T follicular helper cell (primary cell): ENCODE measurements around the gene PRMT2.
A peak's percentile ranks its signal among the peaks of the same experiment; 100 is the strongest.

ENCODE experiments used
- DNase-seq: peaks from one replicate; pipeline ENCODE4 v3.0.0-alpha.2; 2020; ENCODE audit warnings: low read depth
- total RNA-seq, 2 experiments: gene quantifications; one replicate each; lab custom pipeline; 2026; lab: John Stamatoyannopoulos, UW

The PRMT2 gene
- 36.4 to 221 reads per million in 2 experiments for total RNA-seq

- peak; percentile 96 for DNase-seq
Observed at GRCh38 chr21:46635324-46636180, at the start of gene PRMT2. PRMT2 (plus strand) TSS chr21:46635674; CDS start chr21:46636952, 1,278 bp downstream.

GRCh38 chr21:46594276-46594675, 41.2 kb upstream of the PRMT2 start:
- no peak for DNase-seq

- DNase-seq: no peak
Observed at GRCh38 chr21:46596201-46596600, 39.3 kb upstream of the PRMT2 start.

GRCh38 chr21:46597031-46597430, 38.4 kb upstream of the PRMT2 start:
- no peak for DNase-seq

GRCh38 chr21:46597896-46598343, 37.6 kb upstream of the PRMT2 start:
- DNase-seq: no peak

DNA sequence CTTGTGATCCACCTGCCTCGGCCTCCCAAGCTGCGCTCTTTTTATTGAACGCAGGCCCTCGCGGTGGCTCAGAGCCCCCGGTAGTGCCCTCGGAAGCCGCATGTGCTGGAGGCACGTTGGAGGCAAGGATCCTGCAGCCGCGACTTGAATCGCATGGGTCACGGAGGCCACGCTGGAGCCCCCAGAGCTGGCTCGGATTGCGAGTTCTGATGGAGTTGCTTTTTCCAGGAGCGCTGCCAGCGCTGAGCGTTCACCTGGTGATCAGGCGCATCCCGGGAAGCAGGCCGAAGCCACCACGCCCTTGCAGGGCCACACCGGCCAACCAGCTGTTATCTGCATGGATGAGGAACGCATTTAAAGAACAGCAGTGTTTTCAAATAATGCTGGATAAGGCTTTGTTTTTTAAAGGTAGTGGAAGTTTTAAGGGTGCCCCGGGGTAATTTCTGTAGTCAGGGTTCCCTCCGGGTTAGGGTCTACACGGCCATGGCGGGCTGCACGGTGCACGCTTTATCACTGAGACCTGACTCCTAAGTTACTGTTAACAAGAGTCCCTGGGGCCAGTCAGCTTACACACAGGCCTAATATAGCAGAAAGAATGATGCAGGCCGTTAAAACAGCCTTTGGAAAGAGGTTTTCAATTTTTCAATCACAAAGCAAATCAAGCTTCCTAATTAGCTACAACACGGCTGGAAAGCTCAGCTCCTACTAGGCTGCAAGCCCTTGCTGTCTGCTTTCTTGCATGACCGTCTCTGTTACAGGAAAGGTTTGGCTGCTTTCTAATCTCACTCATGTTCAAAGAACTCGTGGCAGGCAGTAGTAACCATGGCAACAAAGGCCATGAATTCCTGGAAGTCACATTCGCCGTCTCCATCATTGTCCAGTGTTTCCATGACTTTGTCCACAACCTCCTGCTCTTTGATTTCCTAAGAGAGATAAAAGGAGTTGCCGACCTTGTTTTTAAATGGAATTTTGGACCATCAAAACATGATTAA, 36.6 kb upstream of the PRMT2 start:
- no peak for DNase-seq

DNA sequence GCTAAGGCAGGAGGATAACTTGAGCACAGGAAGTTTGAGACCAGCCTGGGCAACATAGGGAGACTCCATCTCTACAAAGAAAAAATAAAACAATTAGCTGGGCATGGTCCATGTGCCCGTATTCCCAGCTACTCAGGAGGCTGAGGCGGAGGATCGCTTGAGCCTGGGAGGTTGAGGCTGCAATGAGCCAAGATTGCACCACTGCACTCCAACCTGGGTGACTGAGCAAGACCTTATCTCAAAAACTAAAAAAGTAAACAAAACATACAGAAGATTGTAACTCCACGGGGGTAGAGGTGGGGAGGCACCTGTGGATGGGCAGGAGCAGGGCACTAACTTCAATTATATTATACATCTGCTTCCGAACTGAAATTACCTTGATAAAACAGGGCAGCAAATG, 35.2 kb upstream of the PRMT2 start:
- DNase-seq: no peak

DNA sequence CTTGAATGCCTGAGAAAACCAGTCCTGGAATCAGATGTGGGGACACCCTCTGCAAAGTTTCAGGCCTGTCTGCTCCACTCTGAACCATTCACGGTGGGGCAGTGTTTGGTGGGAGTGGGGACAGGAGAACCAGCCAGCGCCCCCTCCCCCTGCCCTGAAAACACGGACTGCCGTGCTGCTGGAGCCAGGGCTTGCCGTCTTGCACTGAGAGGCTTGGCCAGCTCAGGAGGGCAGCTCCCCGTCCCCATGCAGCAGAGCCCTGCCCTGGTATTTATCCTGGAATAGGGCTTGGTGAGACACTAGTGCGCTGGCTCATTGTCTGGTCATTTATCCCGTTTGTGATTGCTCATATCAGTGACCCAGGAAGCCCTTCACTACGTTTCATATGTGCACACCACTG, 34.5 kb upstream of the PRMT2 start:
- no peak for DNase-seq

DNA sequence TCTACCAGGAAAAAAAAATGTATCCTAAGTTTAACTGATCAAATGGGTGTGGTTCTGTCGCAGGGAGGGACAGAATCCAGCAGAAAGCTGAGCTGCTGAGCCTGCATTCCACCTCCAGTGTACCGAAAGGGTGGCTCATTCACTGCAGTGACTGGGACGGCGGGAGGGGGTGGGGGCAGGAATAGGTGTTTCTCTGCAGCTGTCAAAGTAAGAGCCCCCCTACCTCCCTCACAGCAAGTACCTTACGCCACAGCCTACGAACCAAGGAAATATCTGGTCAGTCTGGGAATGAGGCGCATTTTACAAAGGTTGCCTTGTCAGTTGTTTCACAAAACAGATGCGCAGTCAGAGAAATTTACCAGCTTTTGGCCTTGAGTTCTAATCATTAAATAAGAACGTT, 32.2 kb upstream of the PRMT2 start:
- no peak for DNase-seq

DNA sequence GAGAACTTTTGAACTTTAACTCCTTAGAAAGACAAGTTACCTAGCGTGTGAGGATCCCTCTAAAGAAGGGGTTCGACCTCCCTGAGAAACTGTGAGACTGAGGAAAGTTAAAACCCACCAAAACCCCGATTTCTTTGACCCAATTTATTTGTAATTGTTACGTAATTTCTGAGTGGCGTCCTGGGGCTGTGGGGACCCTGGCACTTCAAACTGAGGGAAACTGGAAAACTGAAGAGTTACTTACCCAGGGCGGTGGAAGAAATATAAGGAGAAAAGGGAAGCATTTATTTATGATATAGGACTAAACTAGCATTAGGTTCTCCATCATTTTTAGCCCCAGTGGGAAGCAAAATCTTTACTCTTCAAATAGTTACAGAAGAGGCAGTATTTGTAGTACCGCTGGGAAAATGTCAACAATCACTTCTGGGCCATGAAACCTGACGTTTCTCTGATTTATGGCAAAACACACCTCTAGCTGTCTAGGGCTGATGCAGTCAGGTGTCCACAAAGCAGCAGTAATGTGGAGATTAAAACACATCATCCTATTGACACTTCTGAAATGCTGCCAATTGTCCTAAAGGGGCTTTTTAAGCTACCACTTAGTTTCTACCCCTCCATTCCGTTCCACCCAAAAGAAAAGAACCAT, 31.0 kb upstream of the PRMT2 start:
- DNase-seq: no peak

GRCh38 chr21:46604975-46605766, 30.3 kb upstream of the PRMT2 start, which contains the start of gene S100B:
S100B (minus strand) TSS chr21:46605082; CDS start chr21:46602415, 2,667 bp downstream.
- no peak for DNase-seq

DNA sequence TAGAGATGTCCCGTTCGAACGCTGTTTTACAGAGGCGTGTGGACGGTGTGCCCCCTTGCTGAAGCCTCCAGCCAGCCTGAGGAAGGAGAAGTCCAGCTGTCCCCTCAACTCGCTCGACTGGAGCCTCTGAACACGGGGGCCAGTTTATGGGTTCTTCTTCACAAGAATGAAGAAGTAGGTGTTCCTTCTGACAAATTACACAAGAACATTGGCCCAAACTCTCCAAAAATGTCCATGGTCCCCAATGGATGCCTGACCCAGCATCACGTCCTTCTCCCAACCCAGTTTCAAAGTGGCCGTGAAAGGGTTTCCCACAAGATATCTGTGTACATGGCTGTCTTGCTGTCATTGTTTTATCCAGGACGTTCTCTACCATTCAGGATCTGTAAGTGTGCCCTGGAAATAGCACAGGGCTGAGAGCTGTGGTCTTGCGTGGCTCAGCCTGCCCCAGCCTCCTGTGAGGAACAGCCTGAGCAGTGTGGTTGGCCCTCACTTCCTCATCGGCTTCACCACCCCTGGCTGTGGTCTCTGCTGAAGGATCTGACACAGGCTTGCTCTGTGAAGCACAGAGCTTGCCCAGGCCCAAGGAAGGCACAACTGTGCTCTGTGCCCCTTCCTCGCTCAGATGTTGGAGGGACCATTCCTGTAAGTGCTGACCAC, 29.6 kb upstream of the PRMT2 start:
- DNase-seq: no peak

DNA sequence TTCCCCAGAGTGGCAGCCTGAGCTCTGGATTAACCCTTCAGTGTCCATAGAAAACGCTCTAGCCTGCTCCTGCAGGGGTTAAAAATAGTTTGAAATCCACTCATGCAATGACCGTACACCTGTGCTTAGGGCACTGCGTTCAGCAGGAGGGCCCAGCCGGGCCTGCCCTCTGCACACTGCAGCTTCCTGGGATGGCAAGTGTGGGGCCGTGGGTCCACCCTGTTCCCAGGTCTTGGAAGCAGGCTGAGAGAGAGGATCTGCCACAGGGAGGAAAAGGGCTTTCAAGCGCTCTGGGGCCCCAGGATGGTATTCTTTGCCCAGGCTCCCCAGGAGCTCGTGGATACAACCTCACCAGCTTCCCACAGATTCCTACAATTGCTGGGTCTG, 29.1 kb upstream of the PRMT2 start:
- DNase-seq: no peak

DNA sequence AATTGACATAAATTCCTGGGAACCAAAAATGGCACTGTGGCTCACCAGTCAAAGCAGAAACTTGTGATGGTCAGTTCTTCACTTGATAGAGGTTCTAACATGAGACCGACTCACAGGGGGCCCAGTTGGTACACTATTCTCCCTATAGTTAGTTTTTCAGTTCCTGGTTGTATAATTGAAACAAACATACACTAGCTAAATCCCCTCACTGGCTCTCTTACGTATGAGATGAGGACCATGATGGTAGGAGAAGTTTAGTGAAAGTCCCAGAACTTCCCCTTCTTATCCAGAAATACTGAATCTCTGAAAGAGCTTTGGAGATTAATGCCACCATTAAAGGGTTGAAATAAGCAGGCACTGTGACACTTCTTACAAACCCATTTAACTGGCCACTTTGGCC, 27.8 kb upstream of the PRMT2 start:
- no peak for DNase-seq

GRCh38 chr21:46608672-46609111, 26.8 kb upstream of the PRMT2 start:
- no peak for DNase-seq

DNA sequence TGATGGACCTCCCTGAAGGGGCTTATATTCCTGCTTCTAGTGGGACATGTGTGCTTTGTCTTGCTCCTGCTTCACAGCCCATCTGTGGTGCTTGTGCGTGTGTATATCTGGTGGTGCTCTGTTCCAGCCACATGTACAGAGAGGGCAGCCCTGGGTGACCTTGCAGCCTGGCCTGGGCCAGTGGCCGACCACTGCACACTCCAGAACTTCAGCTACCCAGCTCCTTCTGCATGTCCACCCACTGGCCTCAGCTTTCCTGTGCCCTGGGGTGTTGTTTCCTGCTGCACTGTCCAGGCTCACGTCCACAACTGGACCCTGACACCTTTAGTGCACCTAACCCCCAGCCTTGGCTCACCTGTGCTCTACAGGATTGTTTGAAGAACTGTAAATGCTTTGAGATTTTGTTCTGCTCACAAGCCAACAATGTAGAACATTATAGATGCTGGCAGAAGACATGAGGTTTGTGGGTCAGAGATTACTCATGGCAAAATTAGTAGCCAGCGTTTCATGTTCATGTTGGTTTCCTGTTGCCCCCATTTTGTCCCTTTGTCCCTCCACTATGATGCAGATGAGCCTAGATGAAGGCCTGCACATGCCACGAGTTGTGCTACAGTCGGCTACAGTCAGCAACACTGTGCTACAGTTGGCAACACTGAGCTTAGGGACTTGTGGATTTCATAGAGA, 25.3 kb upstream of the PRMT2 start:
- no peak for DNase-seq

DNA sequence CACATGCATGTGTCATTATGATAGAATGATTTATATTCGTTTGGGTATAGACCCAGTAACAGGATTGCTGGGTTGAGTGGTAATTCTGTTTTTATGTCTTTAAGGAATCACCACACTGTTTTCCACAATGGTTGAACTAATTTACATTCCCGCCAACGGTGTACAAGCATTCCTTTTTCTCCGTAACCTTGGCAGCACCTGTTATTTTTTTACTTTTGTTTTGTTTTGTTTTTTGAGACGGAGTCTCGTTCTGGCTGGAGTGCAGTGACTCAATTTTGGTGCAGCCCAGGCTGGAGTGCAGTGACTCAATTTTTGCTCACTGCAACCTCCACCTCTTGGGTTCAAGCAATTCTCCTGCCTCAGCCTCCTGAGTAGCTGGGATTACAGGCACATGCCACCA, 22.1 kb upstream of the PRMT2 start:
- DNase-seq: no peak

- DNase-seq: no peak
Observed at GRCh38 chr21:46616050-46616449, 19.4 kb upstream of the PRMT2 start.

GRCh38 chr21:46616656-46617055, 18.8 kb upstream of the PRMT2 start:
- no peak for DNase-seq
